Measurements from ENCODE around the gene MAP2K5.

DNA sequence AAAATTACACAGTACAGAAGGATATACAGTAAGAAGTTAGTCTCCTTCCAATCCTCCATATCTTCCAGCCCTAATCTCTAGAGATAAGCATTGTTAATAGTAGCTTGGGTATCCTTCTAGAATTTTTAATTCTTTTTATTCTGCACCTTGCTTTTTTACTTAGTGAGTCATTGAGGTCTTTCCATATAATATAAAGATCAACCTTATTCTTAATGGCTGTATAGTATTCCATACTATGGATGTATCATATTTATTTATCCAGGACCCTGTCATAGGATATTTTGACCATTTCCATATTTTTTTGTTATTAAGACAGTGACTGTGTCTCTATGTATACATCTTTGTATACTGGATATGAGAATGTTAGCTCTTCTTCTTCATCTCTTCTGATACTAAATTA is 246.5 kb downstream of the MAP2K5 start:
- TF ChIP-seq, protein P1, sequence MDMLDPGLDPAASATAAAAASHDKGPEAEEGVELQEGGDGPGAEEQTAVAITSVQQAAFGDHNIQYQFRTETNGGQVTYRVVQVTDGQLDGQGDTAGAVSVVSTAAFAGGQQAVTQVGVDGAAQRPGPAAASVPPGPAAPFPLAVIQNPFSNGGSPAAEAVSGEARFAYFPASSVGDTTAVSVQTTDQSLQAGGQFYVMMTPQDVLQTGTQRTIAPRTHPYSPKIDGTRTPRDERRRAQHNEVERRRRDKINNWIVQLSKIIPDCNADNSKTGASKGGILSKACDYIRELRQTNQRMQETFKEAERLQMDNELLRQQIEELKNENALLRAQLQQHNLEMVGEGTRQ (IDR thresholded peaks at IDR 0.05) = no peak
- TF ChIP-seq EHMT2 (IDR thresholded peaks at IDR 0.05; ENCODE audit: low read depth) (no peak), POLR2A (IDR thresholded peaks at IDR 0.05; ENCODE audit: low read length) (no peak), CTCF (IDR thresholded peaks at IDR 0.05) (no peak), RFX5 (IDR thresholded peaks at IDR 0.05) (no peak), KDM1A (IDR thresholded peaks at IDR 0.05; ENCODE audit: low read depth) (no peak)
- TF ChIP-seq, protein P2, sequence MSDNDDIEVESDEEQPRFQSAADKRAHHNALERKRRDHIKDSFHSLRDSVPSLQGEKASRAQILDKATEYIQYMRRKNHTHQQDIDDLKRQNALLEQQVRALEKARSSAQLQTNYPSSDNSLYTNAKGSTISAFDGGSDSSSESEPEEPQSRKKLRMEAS (IDR thresholded peaks at IDR 0.05) = no peak
